Mesenchymal stem cell (in vitro differentiated cells and primary cell): Measurements from ENCODE around the gene CNGB1.

Experiments used
- DNase-seq: peaks from one replicate; pipeline ENCODE4 v3.0.0-alpha.2; 2013
- H2AFZ ChIP-seq: one replicate; pipeline ENCODE4 v1.6.1; 2013; ENCODE audit warnings: low read depth, mild to moderate bottlenecking, control low read depth, inconsistent platforms, low read length, moderate library complexity
- H2AK5ac ChIP-seq: 2 replicates; pipeline ENCODE4 v1.6.1; 2013; ENCODE audit warnings: low read length, moderate library complexity, mild to moderate bottlenecking, inconsistent platforms; ENCODE audit not compliant: severe bottlenecking
- H2BK120ac ChIP-seq: one replicate; pipeline ENCODE4 v1.6.1; 2013; ENCODE audit warnings: low read depth, mild to moderate bottlenecking, inconsistent platforms, low read length, moderate library complexity
- H2BK12ac ChIP-seq, 2 experiments: one replicate each; pipeline ENCODE4 v1.6.1; 2013; ENCODE audit warnings: inconsistent platforms in 2 of 2, low read length in 2 of 2, mild to moderate bottlenecking in 2 of 2, moderate library complexity in 2 of 2, control low read depth in 1 of 2
- H2BK15ac ChIP-seq: one replicate; pipeline ENCODE4 v1.6.1; 2013; ENCODE audit warnings: mild to moderate bottlenecking, low read depth, inconsistent platforms; ENCODE audit not compliant: poor library complexity, severe bottlenecking
- H2BK5ac ChIP-seq: 2 replicates; pipeline ENCODE4 v1.6.1; 2013; ENCODE audit warnings: low read depth, mild to moderate bottlenecking, low read length, control low read depth, inconsistent platforms; ENCODE audit not compliant: poor library complexity, severe bottlenecking
- H3K14ac ChIP-seq, 2 experiments: one replicate each; pipeline ENCODE4 v1.6.1; 2013; ENCODE audit warnings: inconsistent platforms in 2 of 2, low read length in 2 of 2, control low read depth in 1 of 2, mild to moderate bottlenecking in 1 of 2, moderate library complexity in 1 of 2
- H3K18ac ChIP-seq, 2 experiments: one replicate each; pipeline ENCODE4 v1.6.1; 2013; ENCODE audit warnings: inconsistent platforms in 2 of 2, low read length in 2 of 2, control low read depth in 1 of 2, low read depth in 1 of 2, mild to moderate bottlenecking in 1 of 2
- H3K23ac ChIP-seq, 2 experiments: one replicate each; pipeline ENCODE4 v1.6.1; 2013; ENCODE audit warnings: inconsistent platforms in 2 of 2, low read length in 2 of 2, mild to moderate bottlenecking in 2 of 2, moderate library complexity in 2 of 2, control low read depth in 1 of 2
- H3K27ac ChIP-seq: 2 replicates; pipeline ENCODE4 v1.5.1; 2013; ENCODE audit warnings: mild to moderate bottlenecking, moderate library complexity, low read length, control low read depth, inconsistent platforms; ENCODE audit not compliant: poor library complexity, severe bottlenecking
- H3K27me3 ChIP-seq, 2 experiments: 2 replicates each; pipeline versions ENCODE4 v1.6.1 to v1.7.0; 2013; ENCODE audit warnings: low read length in 2 of 2, mild to moderate bottlenecking in 2 of 2, moderate library complexity in 2 of 2, control low read depth in 1 of 2, inconsistent platforms in 1 of 2; ENCODE audit not compliant: control insufficient read depth in 1 of 2, insufficient read depth in 1 of 2
- H3K36me3 ChIP-seq, 2 experiments: 2 replicates each; pipeline versions ENCODE4 v1.6.1 to v1.7.0; 2013; ENCODE audit warnings: low read length in 2 of 2, control low read depth in 1 of 2, inconsistent platforms in 1 of 2, low read depth in 1 of 2, mild to moderate bottlenecking in 1 of 2; ENCODE audit not compliant: insufficient read depth in 2 of 2, control insufficient read depth in 1 of 2
- H3K4ac ChIP-seq, 2 experiments: one replicate each; pipeline ENCODE4 v1.6.1; 2013; ENCODE audit warnings: inconsistent platforms in 2 of 2, low read length in 2 of 2, mild to moderate bottlenecking in 2 of 2, moderate library complexity in 2 of 2, control low read depth in 1 of 2, low read depth in 1 of 2
- H3K4me1 ChIP-seq: 2 replicates; pipeline ENCODE4 v1.6.1; 2013; ENCODE audit warnings: low read depth, low read length, control low read depth; ENCODE audit not compliant: control insufficient read depth, insufficient read depth
- H3K4me2 ChIP-seq: 2 replicates; pipeline ENCODE4 v1.6.1; 2013; ENCODE audit warnings: low read length, mild to moderate bottlenecking, inconsistent platforms; ENCODE audit not compliant: poor library complexity, severe bottlenecking
- H3K4me3 ChIP-seq, 2 experiments: 2 replicates each; pipeline versions ENCODE4 v1.5.1 to v1.7.0; 2013; ENCODE audit warnings: low read length in 2 of 2, mild to moderate bottlenecking in 2 of 2, control low read depth in 1 of 2, low read depth in 1 of 2; ENCODE audit not compliant: insufficient read depth in 1 of 2
- H3K79me1 ChIP-seq: replicated peaks from 2 replicates; pipeline ENCODE4 v1.6.1; 2013; ENCODE audit warnings: mild to moderate bottlenecking, control low read depth, low read length, inconsistent platforms; ENCODE audit not compliant: poor library complexity, severe bottlenecking
- H3K9ac ChIP-seq: 2 replicates; pipeline ENCODE4 v1.7.0; 2013; ENCODE audit warnings: mild to moderate bottlenecking, low read length, moderate library complexity
- H3K9me3 ChIP-seq: 2 replicates; pipeline ENCODE4 v1.7.0; 2013; ENCODE audit warnings: mild to moderate bottlenecking, low read length; ENCODE audit not compliant: control insufficient read depth
- H4K8ac ChIP-seq: one replicate; pipeline ENCODE4 v1.6.1; 2013; ENCODE audit warnings: inconsistent platforms, mild to moderate bottlenecking, low read length, moderate library complexity
- H4K91ac ChIP-seq: one replicate; pipeline ENCODE4 v1.6.1; 2013; ENCODE audit warnings: mild to moderate bottlenecking, low read length, inconsistent platforms
- WGBS: methylation state at CpG from one replicate; pipeline ENCODE4 v1.1.7; 2013; ENCODE audit warnings: mixed read lengths; 5-methylcytosine and 5-hydroxymethylcytosine counted together

Gene CNGB1

DNA sequence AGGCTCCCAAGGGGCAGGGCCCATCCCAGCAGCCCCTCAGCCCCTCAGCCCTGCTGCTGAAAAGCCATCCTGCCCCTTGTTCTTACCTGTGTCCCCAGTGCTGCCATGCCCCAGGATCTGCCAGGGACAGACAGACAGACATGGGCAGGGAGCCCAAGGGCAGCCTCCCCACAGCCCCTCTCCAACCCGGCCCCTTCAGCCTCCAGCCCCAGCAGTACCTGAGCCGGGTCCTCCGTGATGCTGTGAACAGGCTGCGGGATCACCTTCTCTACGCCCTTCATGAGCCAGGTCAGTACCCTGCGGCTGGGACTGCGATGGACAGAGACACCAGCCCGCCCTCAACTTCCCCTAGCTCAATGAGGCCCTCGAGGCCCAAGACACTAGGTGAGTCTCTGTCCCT, 8.2 kb downstream of the CNGB1 start:
- H2AFZ ChIP-seq = no peak overlapping the region
- 79% methylated on average over 6 of the region's 9 CpGs for WGBS

DNA sequence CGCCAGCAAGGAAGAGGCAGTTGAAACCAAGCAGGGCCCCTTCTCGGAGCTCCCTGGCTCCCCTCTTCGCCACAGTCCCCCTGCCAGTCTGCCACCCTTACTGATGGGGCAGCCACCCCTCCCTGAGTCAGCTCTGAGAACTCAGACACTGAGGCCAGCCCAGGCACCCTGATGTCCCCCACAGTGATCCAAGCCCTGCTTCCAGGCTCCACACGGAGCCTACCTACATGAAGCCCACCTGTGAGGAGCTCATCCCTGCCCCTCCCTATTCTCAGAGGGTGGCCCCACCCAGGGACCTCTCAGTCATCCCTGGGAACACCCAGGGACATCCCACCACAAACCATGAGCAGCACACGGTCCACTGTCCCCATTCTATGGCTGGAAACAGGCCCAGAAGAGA, 8.9 kb downstream of the CNGB1 start:
- Histone ChIP-seq H2BK15ac (no peak overlapping the region), H3K36me3 (no peaks in the 10 kb centered on the region), H3K4ac (no peak overlapping the region), H3K79me1 (no peaks in the 10 kb centered on the region), H3K4me1 (no peaks in the 10 kb centered on the region), H3K27ac (no peak overlapping the region), H3K9me3 (no peaks in the 10 kb centered on the region), H2BK120ac (no peak overlapping the region), H2BK12ac (no peak overlapping the region), H3K23ac (no peak overlapping the region), H3K4me2 (no peak overlapping the region), H3K9ac (no peak overlapping the region), H3K4me3 (no peak overlapping the region), H4K8ac (no peak overlapping the region), H2AFZ (no peak overlapping the region), H3K18ac (no peak overlapping the region), H3K14ac (no peak overlapping the region), H2AK5ac (no peak overlapping the region), H2BK5ac (no peak overlapping the region), H4K91ac (no peak overlapping the region), H3K27me3 (peaks cover 40 to 76% of the 10 kb centered on the region in 2 experiments)
- WGBS = 68% methylated on average over 5 of the region's 5 CpGs
- DNase-seq = no peak

More for the DNA sequence above, 8.2 kb downstream of the CNGB1 start:
- peak overlapping the region in 1 of 2 experiments; percentile 31 for H3K14ac ChIP-seq
- no peaks in the 10 kb centered on the region for H3K36me3 ChIP-seq
- H3K4me1 ChIP-seq = no peaks in the 10 kb centered on the region
- no peaks in the 10 kb centered on the region for H3K9me3 ChIP-seq
- no peak overlapping the region for H3K27ac ChIP-seq
- H2BK15ac ChIP-seq = no peak overlapping the region
- no peak overlapping the region for H2BK5ac ChIP-seq
- DNase-seq = no peak
- H2BK12ac ChIP-seq = no peak overlapping the region
- H3K79me1 ChIP-seq = no peaks in the 10 kb centered on the region
- H4K8ac ChIP-seq = no peak overlapping the region
- no peak overlapping the region for H3K23ac ChIP-seq
- no peak overlapping the region for H3K18ac ChIP-seq
- H3K4me2 ChIP-seq = no peak overlapping the region
- no peak overlapping the region for H3K9ac ChIP-seq
- H2AK5ac ChIP-seq = no peak overlapping the region
- no peak overlapping the region for H3K4me3 ChIP-seq
- no peak overlapping the region for H3K4ac ChIP-seq
- no peak overlapping the region for H2BK120ac ChIP-seq
- H3K27me3 ChIP-seq = peaks cover 40 to 75% of the 10 kb centered on the region in 2 experiments
- H4K91ac ChIP-seq = peak overlapping the region; percentile 18

DNA sequence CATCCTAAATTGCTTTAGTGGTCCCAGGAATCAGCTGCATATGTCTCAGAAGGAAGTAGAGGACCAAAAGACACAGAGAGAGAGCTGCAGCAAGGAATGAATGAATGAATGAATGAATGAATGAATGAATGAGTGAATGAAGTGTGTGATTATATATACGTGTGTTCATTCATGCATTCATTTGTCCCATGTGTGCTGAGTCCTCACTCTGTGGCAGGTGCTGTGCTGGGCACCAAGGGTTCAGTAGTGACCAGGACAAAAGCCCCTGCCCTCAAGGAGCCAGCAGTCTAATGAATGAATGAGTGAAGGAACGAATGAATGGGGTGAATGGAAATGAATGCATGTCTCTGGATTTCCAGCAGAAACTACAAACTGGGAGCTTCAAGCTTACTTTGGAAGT, 9.4 kb downstream of the CNGB1 start:
- no peak overlapping the region for H2BK120ac ChIP-seq
- no peak overlapping the region for H3K27ac ChIP-seq
- H3K4me2 ChIP-seq = no peak overlapping the region
- no peak overlapping the region for H2BK5ac ChIP-seq
- no peak overlapping the region for H3K4ac ChIP-seq
- H4K8ac ChIP-seq = no peak overlapping the region
- no peak overlapping the region for H3K9ac ChIP-seq
- no peak overlapping the region for H3K4me3 ChIP-seq
- H2BK12ac ChIP-seq = no peak overlapping the region
- no peak overlapping the region for H2BK15ac ChIP-seq
- H3K79me1 ChIP-seq = no peaks in the 10 kb centered on the region
- H4K91ac ChIP-seq = no peak overlapping the region
- H3K4me1 ChIP-seq = no peaks in the 10 kb centered on the region
- no peak overlapping the region for H2AFZ ChIP-seq
- no peak overlapping the region for H3K23ac ChIP-seq
- H3K9me3 ChIP-seq = no peaks in the 10 kb centered on the region
- no peaks in the 10 kb centered on the region for H3K36me3 ChIP-seq
- H3K27me3 ChIP-seq = peaks cover 40 to 78% of the 10 kb centered on the region in 2 experiments
- DNase-seq = no peak
- 42% methylated on average over 2 of the region's 2 CpGs for WGBS
- no peak overlapping the region for H3K14ac ChIP-seq
- H3K18ac ChIP-seq = no peak overlapping the region
- no peak overlapping the region for H2AK5ac ChIP-seq

DNA sequence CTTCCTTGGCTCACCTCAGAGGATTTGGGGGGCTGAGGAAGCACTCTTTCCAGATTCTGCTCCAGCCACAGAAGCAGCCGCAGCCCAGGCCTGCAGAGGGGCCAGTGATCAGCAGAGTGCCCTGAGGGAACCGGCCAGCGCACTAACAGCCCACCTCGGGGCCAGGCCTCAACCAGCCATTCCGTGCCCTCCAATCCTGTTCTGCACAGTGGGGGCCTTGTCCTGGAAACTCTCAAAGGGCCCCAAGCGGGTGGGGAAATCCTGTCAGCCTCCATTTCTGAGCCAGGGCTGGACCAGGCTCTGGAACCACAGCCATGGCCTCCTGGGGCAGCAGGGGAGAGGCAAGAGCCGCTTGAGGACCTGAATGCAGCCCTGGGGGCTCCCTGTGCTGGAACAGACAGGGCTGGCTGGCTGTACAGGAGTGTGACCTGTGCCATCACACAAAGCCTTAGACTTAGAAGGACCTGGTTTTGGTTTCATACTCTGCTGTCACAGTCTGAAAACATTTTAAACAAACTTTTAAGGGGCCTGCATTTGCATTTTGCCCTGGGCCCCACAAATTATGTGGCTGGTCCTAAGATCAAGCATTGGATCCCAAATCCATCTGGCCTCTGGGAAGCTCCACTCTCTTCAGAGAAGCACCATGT, 10.0 kb downstream of the CNGB1 start:
- Histone ChIP-seq H2BK15ac (no peak overlapping the region), H3K27me3 (peaks cover 41 to 84% of the 10 kb centered on the region in 2 experiments), H2BK12ac (no peak overlapping the region), H3K4me2 (no peak overlapping the region), H3K4me1 (no peaks in the 10 kb centered on the region), H2BK5ac (no peak overlapping the region), H2AFZ (no peak overlapping the region), H2BK120ac (no peak overlapping the region), H3K9ac (no peak overlapping the region), H4K91ac (no peak overlapping the region), H3K18ac (no peak overlapping the region), H3K79me1 (no peaks in the 10 kb centered on the region), H3K14ac (no peak overlapping the region), H4K8ac (no peak overlapping the region), H3K36me3 (no peaks in the 10 kb centered on the region), H3K23ac (no peak overlapping the region), H3K27ac (no peak overlapping the region), H3K4me3 (no peak overlapping the region), H2AK5ac (no peak overlapping the region), H3K4ac (no peak overlapping the region), H3K9me3 (no peaks in the 10 kb centered on the region)
- 83% methylated on average over 7 of the region's 7 CpGs for WGBS
- no peak for DNase-seq
